GM19468 (cell line): ENCODE measurements around the gene DNTT.

Source experiments
- ATAC-seq: cut with Tn5 transposase; IDR thresholded peaks from one replicate; pipeline ENCODE4 v1.9.1; 2021; ENCODE audit warnings: mild to moderate bottlenecking, moderate library complexity, moderate number of reproducible peaks; ENCODE audit not compliant: unreplicated experiment; ENCODE audit errors: extremely low read depth

The DNTT gene

GRCh38 chr10:96304230-96304629 lies at the start of gene DNTT:
TSS of gene DNTT (plus strand) at chr10:96304434. CDS start at chr10:96304498, 64 bp downstream.
- ATAC-seq = no peak

- no peak for ATAC-seq
These were observed 49.3 kb upstream of the DNTT start for GRCh38 chr10:96254976-96255375.

- ATAC-seq = no peak
These were observed 48.5 kb upstream of the DNTT start for GRCh38 chr10:96255549-96256333.

GRCh38 chr10:96257944-96258343 lies 46.3 kb upstream of the DNTT start:
- no peak for ATAC-seq

GRCh38 chr10:96259150-96259549 lies 45.1 kb upstream of the DNTT start:
- ATAC-seq = no peak

GRCh38 chr10:96260014-96260413 lies 44.2 kb upstream of the DNTT start:
- no peak for ATAC-seq

GRCh38 chr10:96261132-96261531 lies 43.1 kb upstream of the DNTT start:
- ATAC-seq = no peak

- no peak for ATAC-seq
These were observed 42.3 kb upstream of the DNTT start for GRCh38 chr10:96261930-96262329.

- no peak for ATAC-seq
These were observed 41.1 kb upstream of the DNTT start for GRCh38 chr10:96263176-96263575.

GRCh38 chr10:96263669-96264068 lies 40.6 kb upstream of the DNTT start:
- ATAC-seq = no peak

- ATAC-seq = no peak
These were observed 39.3 kb upstream of the DNTT start for GRCh38 chr10:96264938-96265337.

- no peak for ATAC-seq
These were observed 38.0 kb upstream of the DNTT start for GRCh38 chr10:96266118-96266770.

GRCh38 chr10:96267234-96267705 lies 37.0 kb upstream of the DNTT start:
- no peak for ATAC-seq

GRCh38 chr10:96268341-96268909 lies 35.8 kb upstream of the DNTT start:
- ATAC-seq = no peak

- ATAC-seq = no peak
These were observed 34.6 kb upstream of the DNTT start for GRCh38 chr10:96269438-96270300.

GRCh38 chr10:96270571-96270970 lies 33.7 kb upstream of the DNTT start:
- no peak for ATAC-seq

GRCh38 chr10:96271016-96271815 lies 33.0 kb upstream of the DNTT start, which contains the start of gene BLNK:
TSS of gene BLNK (minus strand) at chr10:96271569. CDS start at chr10:96271398, 171 bp downstream.
- peak; percentile 55 for ATAC-seq

- ATAC-seq = no peak
These were observed 31.6 kb upstream of the DNTT start for GRCh38 chr10:96272316-96273280.
